HG03039 (cell line): ENCODE data around the gene CRYL1.

Experiments used
- ATAC-seq: cut with Tn5 transposase; IDR thresholded peaks from one replicate; pipeline ENCODE4 v1.9.1; 2021; ENCODE audit warnings: mild to moderate bottlenecking, moderate library complexity; ENCODE audit not compliant: unreplicated experiment

Gene CRYL1

GRCh38 chr13:20387006-20387405 is 138.7 kb downstream of the CRYL1 start:
- ATAC-seq = no peak

DNA sequence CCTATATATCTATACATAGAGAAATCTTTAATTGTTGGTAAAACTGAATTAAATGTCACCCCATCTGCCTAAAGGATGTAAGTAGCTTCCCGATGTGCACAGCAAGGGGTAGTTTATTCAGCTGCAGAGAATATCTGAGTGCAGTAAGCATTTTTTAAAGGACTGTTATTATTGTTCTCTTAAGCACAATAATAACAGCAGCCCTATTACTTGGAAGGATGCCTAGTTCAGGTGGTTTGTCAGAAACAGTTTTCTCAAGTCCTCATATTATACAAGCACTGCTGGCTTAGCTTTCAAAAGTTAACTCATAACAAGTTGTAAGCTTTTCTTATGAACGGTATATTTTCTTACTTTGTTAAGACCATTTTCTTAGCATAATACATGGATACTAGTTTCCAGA is 142.6 kb downstream of the CRYL1 start:
- no peak for ATAC-seq

GRCh38 chr13:20381401-20381800 is 144.3 kb downstream of the CRYL1 start:
- ATAC-seq = no peak

GRCh38 chr13:20378721-20379120 is 146.9 kb downstream of the CRYL1 start:
- ATAC-seq = no peak

DNA sequence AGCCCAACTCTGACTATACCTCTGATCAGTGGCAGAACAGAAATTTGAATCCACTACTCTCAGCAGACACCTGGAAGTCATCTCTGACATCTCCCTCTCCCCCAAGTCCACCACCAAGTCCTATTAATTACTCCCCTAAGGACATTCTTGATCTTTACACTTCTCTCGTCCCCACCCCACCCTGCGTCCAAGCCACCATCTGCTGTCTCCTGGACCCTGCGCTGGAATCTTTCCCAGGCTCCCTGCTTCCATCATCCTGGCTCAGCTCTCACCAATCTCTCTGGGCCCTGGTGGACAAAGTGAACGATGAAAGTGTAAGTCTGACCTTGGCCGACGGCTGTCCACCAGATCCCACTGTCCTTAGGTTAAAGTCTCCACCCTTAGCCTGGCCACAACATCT is 147.9 kb downstream of the CRYL1 start:
- no peak for ATAC-seq

- no peak for ATAC-seq
These were observed 149.8 kb downstream of the CRYL1 start for GRCh38 chr13:20375871-20376270.

DNA sequence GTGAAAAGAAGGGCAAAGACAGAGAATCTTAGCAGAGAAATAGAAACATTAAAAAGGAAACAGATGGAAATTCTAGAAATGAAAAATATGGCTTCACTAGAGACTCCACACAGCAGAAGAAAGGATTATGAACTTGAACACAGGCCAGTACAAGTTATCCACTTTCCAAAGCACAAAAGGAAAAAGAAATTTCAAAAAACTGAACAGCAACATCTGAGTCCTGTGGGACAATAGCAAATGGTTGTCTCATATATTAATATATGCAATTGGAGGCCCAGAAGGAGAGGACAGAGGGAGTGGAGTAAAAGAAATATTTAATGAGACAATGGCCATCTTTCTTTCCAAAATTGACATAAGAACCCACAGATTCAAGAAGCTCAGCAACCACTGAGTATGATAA is 151.8 kb downstream of the CRYL1 start:
- no peak for ATAC-seq

DNA sequence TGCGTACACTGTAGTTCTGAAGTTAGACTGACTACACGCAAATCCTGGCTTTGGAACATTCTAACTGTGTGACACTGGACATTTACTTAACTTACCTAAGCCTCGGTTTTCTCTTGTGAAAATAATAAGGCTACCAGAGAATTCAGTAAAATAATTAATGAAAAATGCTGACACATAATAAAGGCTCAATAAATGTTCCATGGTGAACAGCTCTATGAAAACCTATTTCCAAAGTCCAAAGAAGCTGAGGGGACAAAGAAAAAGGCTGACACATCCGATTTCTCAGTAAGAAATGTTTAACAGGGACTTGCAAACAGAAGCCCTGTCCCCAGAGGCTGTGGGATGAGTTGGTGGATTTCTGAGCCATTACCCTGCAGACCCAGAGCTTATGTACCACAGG is 153.8 kb downstream of the CRYL1 start:
- no peak for ATAC-seq

GRCh38 chr13:20370815-20371421 is 154.7 kb downstream of the CRYL1 start:
- no peak for ATAC-seq

DNA sequence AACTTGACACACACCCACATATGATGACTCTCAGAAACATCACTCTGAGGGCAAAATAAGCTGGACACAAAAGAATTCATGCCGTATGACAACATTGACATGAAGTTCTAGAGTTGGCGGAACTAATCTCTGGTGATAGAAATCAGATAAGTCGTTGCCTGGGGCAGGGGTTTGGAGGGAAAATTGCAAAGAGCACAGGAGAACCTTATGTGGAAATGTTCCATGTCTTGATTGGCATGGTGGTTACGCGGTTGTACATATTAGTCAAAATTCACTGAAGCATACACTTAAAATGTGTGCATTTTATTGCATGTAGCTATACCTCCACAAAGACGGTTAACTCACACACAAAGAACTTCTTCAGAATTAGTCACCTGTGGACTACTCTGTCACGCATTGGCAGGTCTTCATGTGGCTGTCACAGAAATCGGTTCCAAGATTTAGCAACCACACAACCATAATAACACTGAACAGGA is 155.7 kb downstream of the CRYL1 start:
- peak; percentile 59 for ATAC-seq

DNA sequence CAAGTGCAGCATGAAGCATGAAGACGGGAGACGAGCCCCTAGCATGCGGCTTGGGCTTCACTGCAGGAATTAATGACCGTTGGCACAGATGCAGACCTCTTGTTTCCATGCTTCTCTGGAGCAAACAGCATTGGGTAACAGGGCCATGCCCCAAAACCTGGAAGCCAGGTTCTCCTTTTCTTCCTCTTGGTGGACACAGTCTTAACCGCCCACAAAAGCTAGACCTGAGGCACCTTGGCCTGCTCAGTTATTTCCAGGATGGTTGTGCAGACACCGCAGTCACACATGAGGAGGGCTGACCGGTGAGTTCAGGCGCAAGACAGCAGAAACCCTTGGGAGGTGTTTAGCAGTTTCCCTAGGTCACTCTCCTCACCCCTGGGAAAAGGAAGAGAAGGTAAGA is 159.6 kb downstream of the CRYL1 start:
- no peak for ATAC-seq

DNA sequence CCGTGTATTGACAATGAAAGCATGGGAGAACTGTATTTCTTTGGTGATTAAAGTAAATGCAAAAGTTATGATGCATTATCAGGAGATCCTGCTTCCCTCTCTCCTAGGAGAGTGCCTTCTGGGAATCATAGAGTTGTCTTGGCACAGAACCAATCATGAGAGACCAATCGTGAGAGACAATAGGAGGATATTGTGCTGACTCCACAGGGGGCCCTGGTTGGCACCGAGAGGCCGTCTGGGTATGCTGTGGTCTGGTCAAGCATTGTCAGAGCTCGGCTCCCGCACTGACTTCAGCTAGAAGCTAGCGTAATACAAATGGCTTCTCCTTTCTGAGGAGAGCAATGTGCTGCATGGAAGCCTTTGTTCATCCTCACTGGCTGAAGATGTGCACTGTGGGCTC is 162.1 kb downstream of the CRYL1 start:
- no peak for ATAC-seq

DNA sequence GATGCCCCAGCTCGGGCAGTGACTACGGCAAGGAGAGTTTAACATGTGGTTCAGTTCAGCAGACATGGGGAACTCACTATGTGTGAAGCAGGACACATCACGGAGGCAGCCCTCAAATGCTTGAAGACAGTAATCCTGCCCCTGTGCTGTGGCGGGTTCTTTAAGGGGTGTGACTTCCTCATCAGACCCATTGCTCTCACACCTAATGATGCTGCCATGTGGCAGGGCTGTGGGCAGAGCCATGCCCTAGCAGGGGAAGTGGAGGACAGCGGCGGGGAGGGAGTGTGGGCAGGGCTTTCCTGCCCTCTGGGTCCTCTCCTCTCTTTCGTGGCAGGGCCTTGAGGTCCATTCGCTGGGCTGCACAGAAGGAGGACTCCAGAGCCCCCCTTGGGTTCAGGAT is 162.5 kb downstream of the CRYL1 start:
- ATAC-seq = no peak

- ATAC-seq = no peak
These were observed 163.1 kb downstream of the CRYL1 start for GRCh38 chr13:20362484-20363041.

DNA sequence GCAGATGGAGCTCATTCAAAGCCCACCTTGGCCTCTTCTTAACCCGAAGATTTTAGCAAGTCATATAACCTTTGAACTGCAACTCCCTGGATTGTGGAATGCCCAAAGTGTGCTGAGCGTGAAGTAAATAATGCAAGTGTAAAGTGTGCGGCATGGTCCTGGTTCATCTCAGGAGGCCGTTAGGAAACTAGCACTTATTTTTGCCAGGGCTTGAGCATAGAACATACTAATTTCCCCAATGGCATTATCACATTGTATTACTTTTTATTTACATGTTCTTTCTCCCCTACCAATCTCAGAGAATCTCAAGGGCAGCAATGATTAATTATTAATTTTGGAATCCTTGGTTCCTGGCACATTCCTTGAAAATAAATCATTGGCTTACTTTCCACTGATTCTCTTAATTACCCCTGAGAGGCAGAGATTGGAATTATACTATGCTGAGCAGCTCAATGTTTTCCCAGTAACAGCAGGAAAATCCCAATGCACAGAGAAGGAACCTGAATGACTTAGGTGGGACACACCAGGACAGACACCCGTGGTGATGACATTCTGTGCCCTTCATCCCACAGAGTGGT is 164.7 kb downstream of the CRYL1 start:
- no peak for ATAC-seq

- no peak for ATAC-seq
These were observed 165.6 kb downstream of the CRYL1 start for GRCh38 chr13:20360041-20360491.

DNA sequence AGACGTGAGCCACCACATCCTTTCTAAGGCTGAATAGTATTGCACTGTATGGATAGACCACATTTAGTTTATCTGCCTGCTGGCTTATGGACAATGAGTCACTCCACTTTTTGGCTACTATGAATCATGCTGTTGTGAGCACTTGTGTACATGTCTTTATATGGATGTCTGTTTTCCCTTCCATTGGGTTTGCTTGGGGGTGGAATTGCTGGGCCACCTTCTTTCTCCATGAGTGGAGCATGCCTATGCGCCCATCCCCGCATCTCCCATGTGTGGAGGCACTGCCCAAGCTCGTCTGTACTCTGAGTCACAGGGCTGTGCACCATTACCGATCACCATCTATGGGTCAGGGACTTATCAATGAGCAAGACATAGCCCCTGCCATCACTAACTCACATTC is 166.3 kb downstream of the CRYL1 start:
- no peak for ATAC-seq

- ATAC-seq = no peak
These were observed 167.6 kb downstream of the CRYL1 start for GRCh38 chr13:20358022-20358421.

GRCh38 chr13:20356444-20356843 is 169.2 kb downstream of the CRYL1 start:
- no peak for ATAC-seq

DNA sequence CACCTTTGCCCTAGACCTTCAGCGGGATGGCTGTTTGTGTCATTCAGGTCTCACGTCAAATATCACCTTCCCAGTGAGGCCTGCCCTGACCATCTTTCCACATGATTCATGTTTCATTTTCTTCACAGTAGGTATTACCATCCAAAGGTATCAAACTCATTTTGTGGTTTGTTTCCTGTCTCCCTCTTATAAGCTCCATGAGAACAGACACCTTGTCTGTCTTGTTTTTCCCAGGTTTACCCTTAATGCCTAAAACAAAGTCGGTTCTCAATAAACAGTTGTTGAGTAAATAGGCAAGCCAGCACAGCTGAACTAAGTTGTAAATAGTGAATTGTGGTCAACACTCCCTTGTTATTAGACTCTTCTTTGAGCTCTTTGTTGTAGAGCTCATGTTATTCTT is 170.9 kb downstream of the CRYL1 start:
- no peak for ATAC-seq

- no peak for ATAC-seq
These were observed 171.7 kb downstream of the CRYL1 start for GRCh38 chr13:20353973-20354372.
